Measurements from ENCODE around the gene PTDSS2. TPM values are rescaled to one million over a fixed set of nuclear protein-coding genes. Genes with fewer than 3 reads are reported as not detected.

PTDSS2 gene
- total and polyA plus RNA-seq, 4 donors, result 5.1 to 15.6 (median 10.2) TPM

DNA sequence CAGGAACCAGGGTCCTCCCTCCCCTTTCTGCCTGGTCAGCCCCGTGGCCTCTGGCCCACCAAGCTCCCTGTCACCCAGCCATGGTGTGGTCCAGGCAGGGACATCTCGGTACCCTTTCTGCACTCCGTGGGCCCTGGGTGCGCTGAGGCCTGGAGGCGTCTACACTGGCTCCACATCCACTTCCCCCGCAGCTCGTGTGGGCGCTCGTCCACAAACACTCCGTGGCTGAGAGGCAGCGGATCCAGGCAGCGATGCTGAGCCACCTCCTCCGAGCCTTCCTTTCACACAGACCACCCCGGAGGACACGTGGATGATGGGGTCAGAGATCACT is 40.8 kb downstream of the PTDSS2 start:
- H3K36me3 ChIP-seq (ENCODE audit: control insufficient read depth in 4 of 4, insufficient read depth in 3 of 4, low read depth in 1 of 4, low read length in 3 of 4), result peaks cover 0 to 48% (median 15%) of the 10 kb centered on the region in 4 donors
- no peaks in the 10 kb centered on the region for H3K27me3 ChIP-seq (ENCODE audit: control insufficient read depth in 4 of 4, insufficient read depth in 4 of 4, low read length in 3 of 4)
- 97% methylated on average over 15 of the region's 15 CpGs for WGBS

DNA sequence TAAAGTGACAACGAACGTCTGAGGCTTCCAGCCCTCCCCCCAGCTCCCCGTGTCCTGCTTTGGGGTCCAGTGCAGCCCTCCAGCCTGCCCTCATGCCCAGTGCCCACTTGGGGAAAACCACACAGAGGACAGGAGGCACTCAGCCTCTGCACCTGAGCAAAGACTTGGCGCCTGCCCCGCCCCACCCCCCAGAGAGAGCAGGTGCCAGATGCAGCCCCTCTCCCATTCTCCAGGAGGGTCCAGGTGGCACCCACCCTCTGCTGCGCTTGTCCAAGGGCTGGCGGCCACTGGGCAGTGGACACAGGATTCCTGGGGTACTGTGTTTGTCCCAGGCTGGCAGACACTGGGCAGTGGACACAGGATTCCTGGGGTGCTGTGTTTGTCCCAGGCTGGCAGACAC is 41.3 kb downstream of the PTDSS2 start:
- H3K9ac ChIP-seq (ENCODE audit: low read depth in 1 of 2, low read length in 2 of 2), result no peak overlapping the region
- no peaks in the 10 kb centered on the region for H3K9me3 ChIP-seq (ENCODE audit: control insufficient read depth in 4 of 4, low read length in 3 of 4)
- WGBS, result 93% methylated on average over 7 of the region's 7 CpGs
- peaks cover 0 to 2% (median 0%) of the 10 kb centered on the region in 4 donors for H3K4me1 ChIP-seq (ENCODE audit: control insufficient read depth in 4 of 4, insufficient read depth in 4 of 4, low read length in 3 of 4)
- H3K27me3 ChIP-seq (ENCODE audit: control insufficient read depth in 4 of 4, insufficient read depth in 4 of 4, low read length in 3 of 4), result no peaks in the 10 kb centered on the region
- no peak overlapping the region for H3K4me3 ChIP-seq (ENCODE audit: low read depth in 1 of 3, low read length in 3 of 3)
- TF ChIP-seq HNF4A (conservative IDR thresholded peaks at IDR 0.05), result no peak
- TF ChIP-seq, protein P1, sequence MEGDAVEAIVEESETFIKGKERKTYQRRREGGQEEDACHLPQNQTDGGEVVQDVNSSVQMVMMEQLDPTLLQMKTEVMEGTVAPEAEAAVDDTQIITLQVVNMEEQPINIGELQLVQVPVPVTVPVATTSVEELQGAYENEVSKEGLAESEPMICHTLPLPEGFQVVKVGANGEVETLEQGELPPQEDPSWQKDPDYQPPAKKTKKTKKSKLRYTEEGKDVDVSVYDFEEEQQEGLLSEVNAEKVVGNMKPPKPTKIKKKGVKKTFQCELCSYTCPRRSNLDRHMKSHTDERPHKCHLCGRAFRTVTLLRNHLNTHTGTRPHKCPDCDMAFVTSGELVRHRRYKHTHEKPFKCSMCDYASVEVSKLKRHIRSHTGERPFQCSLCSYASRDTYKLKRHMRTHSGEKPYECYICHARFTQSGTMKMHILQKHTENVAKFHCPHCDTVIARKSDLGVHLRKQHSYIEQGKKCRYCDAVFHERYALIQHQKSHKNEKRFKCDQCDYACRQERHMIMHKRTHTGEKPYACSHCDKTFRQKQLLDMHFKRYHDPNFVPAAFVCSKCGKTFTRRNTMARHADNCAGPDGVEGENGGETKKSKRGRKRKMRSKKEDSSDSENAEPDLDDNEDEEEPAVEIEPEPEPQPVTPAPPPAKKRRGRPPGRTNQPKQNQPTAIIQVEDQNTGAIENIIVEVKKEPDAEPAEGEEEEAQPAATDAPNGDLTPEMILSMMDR (IDR thresholded peaks at IDR 0.05; ENCODE audit: low read depth, low read length, missing input control), result no peak
- TF ChIP-seq, protein P2, sequence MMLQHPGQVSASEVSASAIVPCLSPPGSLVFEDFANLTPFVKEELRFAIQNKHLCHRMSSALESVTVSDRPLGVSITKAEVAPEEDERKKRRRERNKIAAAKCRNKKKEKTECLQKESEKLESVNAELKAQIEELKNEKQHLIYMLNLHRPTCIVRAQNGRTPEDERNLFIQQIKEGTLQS (IDR thresholded peaks at IDR 0.05), result no peak
- TF ChIP-seq RAD21 (IDR thresholded peaks at IDR 0.05), result no peak
- TF ChIP-seq FOXA2 (IDR thresholded peaks at IDR 0.05), result no peak
- no peak for TF ChIP-seq FOXA1 (IDR thresholded peaks at IDR 0.05)
- TF ChIP-seq, protein P3, sequence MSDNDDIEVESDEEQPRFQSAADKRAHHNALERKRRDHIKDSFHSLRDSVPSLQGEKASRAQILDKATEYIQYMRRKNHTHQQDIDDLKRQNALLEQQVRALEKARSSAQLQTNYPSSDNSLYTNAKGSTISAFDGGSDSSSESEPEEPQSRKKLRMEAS (IDR thresholded peaks at IDR 0.05), result no peak
- TF ChIP-seq SP1 (IDR thresholded peaks at IDR 0.05), result no peak
- no peak for TF ChIP-seq JUND (IDR thresholded peaks at IDR 0.05)
- no peak for TF ChIP-seq TAF1 (conservative IDR thresholded peaks at IDR 0.05)
- no peak for TF ChIP-seq EGR1 (IDR thresholded peaks at IDR 0.05; ENCODE audit: low read depth in 2 of 2)
- TF ChIP-seq, protein P4, sequence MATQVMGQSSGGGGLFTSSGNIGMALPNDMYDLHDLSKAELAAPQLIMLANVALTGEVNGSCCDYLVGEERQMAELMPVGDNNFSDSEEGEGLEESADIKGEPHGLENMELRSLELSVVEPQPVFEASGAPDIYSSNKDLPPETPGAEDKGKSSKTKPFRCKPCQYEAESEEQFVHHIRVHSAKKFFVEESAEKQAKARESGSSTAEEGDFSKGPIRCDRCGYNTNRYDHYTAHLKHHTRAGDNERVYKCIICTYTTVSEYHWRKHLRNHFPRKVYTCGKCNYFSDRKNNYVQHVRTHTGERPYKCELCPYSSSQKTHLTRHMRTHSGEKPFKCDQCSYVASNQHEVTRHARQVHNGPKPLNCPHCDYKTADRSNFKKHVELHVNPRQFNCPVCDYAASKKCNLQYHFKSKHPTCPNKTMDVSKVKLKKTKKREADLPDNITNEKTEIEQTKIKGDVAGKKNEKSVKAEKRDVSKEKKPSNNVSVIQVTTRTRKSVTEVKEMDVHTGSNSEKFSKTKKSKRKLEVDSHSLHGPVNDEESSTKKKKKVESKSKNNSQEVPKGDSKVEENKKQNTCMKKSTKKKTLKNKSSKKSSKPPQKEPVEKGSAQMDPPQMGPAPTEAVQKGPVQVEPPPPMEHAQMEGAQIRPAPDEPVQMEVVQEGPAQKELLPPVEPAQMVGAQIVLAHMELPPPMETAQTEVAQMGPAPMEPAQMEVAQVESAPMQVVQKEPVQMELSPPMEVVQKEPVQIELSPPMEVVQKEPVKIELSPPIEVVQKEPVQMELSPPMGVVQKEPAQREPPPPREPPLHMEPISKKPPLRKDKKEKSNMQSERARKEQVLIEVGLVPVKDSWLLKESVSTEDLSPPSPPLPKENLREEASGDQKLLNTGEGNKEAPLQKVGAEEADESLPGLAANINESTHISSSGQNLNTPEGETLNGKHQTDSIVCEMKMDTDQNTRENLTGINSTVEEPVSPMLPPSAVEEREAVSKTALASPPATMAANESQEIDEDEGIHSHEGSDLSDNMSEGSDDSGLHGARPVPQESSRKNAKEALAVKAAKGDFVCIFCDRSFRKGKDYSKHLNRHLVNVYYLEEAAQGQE (IDR thresholded peaks at IDR 0.05), result no peak
- H3K36me3 ChIP-seq (ENCODE audit: control insufficient read depth in 4 of 4, insufficient read depth in 3 of 4, low read depth in 1 of 4, low read length in 3 of 4), result peaks cover 0 to 50% (median 15%) of the 10 kb centered on the region in 4 donors
- H3K27ac ChIP-seq (ENCODE audit: low read depth in 1 of 2, low read length in 2 of 2), result no peak overlapping the region
- no peak for DNase-seq (ENCODE audit: low spot score)

More for the DNA sequence above, 40.8 kb downstream of the PTDSS2 start:
- no peak for DNase-seq (ENCODE audit: low spot score)
- TF ChIP-seq, protein P1 (IDR thresholded peaks at IDR 0.05; ENCODE audit: low read depth, low read length, missing input control), result no peak
- Histone ChIP-seq H3K9ac (ENCODE audit: low read depth in 1 of 2, low read length in 2 of 2) (no peak overlapping the region), H3K4me1 (ENCODE audit: control insufficient read depth in 4 of 4, insufficient read depth in 4 of 4, low read length in 3 of 4) (peaks cover 0 to 2% (median 0%) of the 10 kb centered on the region in 4 donors), H3K27ac (ENCODE audit: low read depth in 1 of 2, low read length in 2 of 2) (no peak overlapping the region), H3K9me3 (ENCODE audit: control insufficient read depth in 4 of 4, low read length in 3 of 4) (no peaks in the 10 kb centered on the region), H3K4me3 (ENCODE audit: low read depth in 1 of 3, low read length in 3 of 3) (no peak overlapping the region)
